ENCODE results near the gene KLRF2.

DNA sequence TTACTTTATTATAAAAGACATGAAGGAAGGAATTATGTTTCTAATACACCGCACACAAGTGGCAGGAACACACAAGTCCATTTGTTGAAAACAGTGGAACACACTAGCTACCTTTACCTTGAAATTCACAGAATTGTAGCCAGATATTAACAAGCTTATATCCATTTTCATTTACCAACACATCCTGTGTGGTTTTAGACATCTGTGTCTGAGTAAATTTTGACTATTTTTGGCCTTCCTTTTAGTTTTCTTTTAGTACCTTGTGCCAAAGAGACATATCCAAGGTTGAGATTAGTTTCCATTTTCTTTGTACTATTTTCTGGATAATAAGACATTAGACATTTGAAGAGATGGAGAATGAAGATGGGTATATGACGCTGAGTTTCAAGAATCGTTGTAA, at the start of gene KLRF2:
- TF ChIP-seq EZH2 (IDR thresholded peaks at IDR 0.05) (no peak), EZH2phosphoT487 (IDR thresholded peaks at IDR 0.05) (no peak)
- TF ChIP-seq, protein P1, sequence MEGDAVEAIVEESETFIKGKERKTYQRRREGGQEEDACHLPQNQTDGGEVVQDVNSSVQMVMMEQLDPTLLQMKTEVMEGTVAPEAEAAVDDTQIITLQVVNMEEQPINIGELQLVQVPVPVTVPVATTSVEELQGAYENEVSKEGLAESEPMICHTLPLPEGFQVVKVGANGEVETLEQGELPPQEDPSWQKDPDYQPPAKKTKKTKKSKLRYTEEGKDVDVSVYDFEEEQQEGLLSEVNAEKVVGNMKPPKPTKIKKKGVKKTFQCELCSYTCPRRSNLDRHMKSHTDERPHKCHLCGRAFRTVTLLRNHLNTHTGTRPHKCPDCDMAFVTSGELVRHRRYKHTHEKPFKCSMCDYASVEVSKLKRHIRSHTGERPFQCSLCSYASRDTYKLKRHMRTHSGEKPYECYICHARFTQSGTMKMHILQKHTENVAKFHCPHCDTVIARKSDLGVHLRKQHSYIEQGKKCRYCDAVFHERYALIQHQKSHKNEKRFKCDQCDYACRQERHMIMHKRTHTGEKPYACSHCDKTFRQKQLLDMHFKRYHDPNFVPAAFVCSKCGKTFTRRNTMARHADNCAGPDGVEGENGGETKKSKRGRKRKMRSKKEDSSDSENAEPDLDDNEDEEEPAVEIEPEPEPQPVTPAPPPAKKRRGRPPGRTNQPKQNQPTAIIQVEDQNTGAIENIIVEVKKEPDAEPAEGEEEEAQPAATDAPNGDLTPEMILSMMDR (IDR thresholded peaks at IDR 0.05) = no peak
